Heart left ventricle (tissue), 16 donors: ENCODE data around the gene COL27A1. TPM values are rescaled to one million over a fixed set of nuclear protein-coding genes. Genes with fewer than 3 reads are reported as not detected.

Experiments used
- ATAC-seq, 4 donors: fragments of 200-7000 bp; cut with Tn5 transposase; one replicate each; pipeline ENCODE4 v1.9.1; 2020 to 2022; ENCODE audit warnings: moderate library complexity in 4 of 4, mild to moderate bottlenecking in 3 of 4, moderate number of reproducible peaks in 1 of 4
- DNase-seq, 5 donors: peaks; one replicate each; pipeline ENCODE4 v3.0.0-alpha.2; 2020
- H3K27ac ChIP-seq, 12 donors: fragments of 200-600 bp; sonication (generic) in 4 of 12; one replicate each; pipeline versions ENCODE4 v1.5.0 to v1.8.0; 2016 to 2022; ENCODE audit warnings: mild to moderate bottlenecking in 2 of 12
- H3K27me3 ChIP-seq, 9 donors: fragments of 200-600 bp; sonication (generic) in 2 of 9; one replicate each; pipeline versions ENCODE4 v1.5.1 to v1.8.0; 2016 to 2022; ENCODE audit warnings: mild to moderate bottlenecking in 3 of 9
- H3K36me3 ChIP-seq, 9 donors: fragments of 200-600 bp; sonication (generic) in 2 of 9; one replicate each; pipeline versions ENCODE4 v1.5.0 to v1.8.0; 2018 to 2022; ENCODE audit warnings: mild to moderate bottlenecking in 2 of 9
- H3K4me1 ChIP-seq, 12 donors: fragments of 200-600 bp; sonication (generic) in 4 of 12; one replicate each; pipeline versions ENCODE4 v1.5.0 to v1.8.0; 2016 to 2022; ENCODE audit warnings: mild to moderate bottlenecking in 3 of 12
- H3K4me3 ChIP-seq, 12 donors: fragments of 200-600 bp; sonication (generic) in 4 of 12; one replicate each; pipeline versions ENCODE4 v1.5.0 to v1.8.0; 2017 to 2022; ENCODE audit warnings: mild to moderate bottlenecking in 9 of 12, moderate library complexity in 4 of 12
- H3K9me3 ChIP-seq, 12 donors: fragments of 200-600 bp; sonication (generic) in 4 of 12; one replicate each; pipeline versions ENCODE4 v1.5.0 to v1.8.0; 2016 to 2022; ENCODE audit warnings: mild to moderate bottlenecking in 1 of 12
- POLR2A ChIP-seq, 2 donors: fragments of 450-650 bp; IDR thresholded peaks; one replicate each; pipeline ENCODE4 v1.6.1; 2017; ENCODE audit warnings: antibody characterized with exemption in 2 of 2, mild to moderate bottlenecking in 2 of 2, moderate library complexity in 2 of 2
- WGBS, 4 donors: extraction: QIAGEN DNeasy Blood & Tissue Kit in 2 of 4; methylation state at CpG; one replicate each; pipeline versions ENCODE4 v1.1.5 to v1.1.7; 2013 to 2018; 5-methylcytosine and 5-hydroxymethylcytosine counted together
- intact Hi-C, 10 donors: fragments of 100-400 bp; cut with DNase I; formaldehyde crosslinking; loops; one replicate each; pipeline versions ENCODE4 v1.11.1 to v1.14.2; 2022
- polyA plus RNA-seq, 2 donors: library from polyadenylated mRNA; stranded (reverse); fragments of 200-250 nt; gene quantifications; one replicate each; pipeline ENCODE4 v1.2.3, GENCODE V29; 2013
- total RNA-seq, 9 donors: library from RNA; depleted of rRNA in 2 of 9; stranded (reverse); fragments of >200 nt in 2 of 9; fragmentation: NEBNext Ultra II Directional in 3 of 9; extraction: Animal tissue kit (Norgen Biotek cat#: 25700) in 3 of 9; gene quantifications; one replicate each; pipeline versions ENCODE4 v1.1.0 to v1.2.4, GENCODE V29; 2016 to 2023
- TF ChIP-seq, protein P1 (sequence below), 12 donors: fragments of 200-600 bp; sonication (generic) in 4 of 12; IDR thresholded peaks; one replicate each; pipeline versions ENCODE4 v1.5.0 to v1.8.0; 2018 to 2022; ENCODE audit warnings: antibody characterized with exemption in 12 of 12, mild to moderate bottlenecking in 5 of 12
- donor health status: ischemic (EF 13 %, LVEDD 7.1; RV severe dilation, severe dysfunction).
- donor health status: healthy with polysubstance abuse.
- donor health status: DM: no; HTN: yes; CAD: no.
- donor health status: DM: no; HTN: no; CAD: no.
- donor health status: ischemic (EF 25% LVEDD 6.9; RV normal size, moderate dysfunction).
- donor health status: ischemic (EF 25% LVEDD 5.7; RV mildly dilated, moderate dysfunction).
- donor health status: healthy.
- donor health status: DM: yes; HTN: yes; CAD: no.
- donor health status: ischemic (EF 35%, LVEDD 5.7; RV mildly dilated, moderate dysfunction).
- donor health status: nonischemic (EF 11% LVEDD 7.7; RV severe dilation, severe dysfunction).
- donor health status: DM: yes; HTN: yes; CAD: no.
- donor health status: PGD.
- donor health status: ischemic (EF 29% LVEDD 5.4; RV normal size, mild dysfunction).
- donor health status: nonischemic (EF 23%, LVEDD 6.1; RV moderate dilation, normal function).

Gene COL27A1
- total and polyA plus RNA-seq, 11 donors, result 2.3 to 14.2 (median 5.2) TPM

DNA sequence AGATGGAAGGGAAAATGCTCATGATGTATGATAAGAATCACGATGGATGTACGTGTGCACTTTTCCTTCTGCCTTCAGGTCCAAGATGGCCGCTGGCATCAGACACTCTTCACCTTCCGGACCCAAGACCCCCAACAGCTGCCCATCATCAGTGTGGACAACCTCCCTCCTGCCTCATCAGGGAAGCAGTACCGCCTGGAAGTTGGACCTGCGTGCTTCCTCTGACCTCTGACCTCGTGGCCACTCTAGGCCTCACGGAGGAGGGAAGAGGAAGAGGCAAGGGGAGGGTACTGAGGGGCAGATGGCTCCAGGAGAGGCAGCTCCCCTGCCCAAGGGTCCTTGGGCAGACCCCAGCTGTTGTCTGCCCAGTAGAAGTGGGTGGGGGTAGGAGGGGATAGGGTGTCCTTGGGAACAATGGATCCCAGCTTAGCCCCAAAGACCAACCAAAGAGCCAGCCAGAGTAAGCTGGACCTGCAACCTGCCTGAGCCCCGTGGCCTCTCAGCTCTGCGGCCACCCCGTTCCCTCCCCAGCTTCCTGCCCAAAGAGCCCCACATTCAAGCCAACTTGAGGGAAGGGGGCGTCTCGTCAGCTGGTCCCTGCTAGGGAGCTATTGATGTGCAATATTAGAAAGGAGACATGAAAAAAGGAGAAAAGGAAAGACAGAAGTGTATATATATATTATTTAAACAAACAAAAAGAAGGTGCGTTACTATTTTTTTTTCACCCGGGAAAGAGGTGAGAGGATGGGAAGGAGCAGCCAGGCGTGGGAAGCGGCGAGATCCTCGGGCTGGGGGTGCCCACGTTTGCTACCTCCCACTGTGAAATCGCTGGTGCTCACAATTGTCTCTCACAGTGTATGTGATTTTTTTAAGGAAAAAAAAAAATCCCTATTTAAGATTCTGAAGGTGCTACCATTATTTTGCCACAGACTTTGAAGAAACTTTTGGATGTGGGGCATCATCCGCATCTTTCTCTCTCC is 155.4 kb downstream of the COL27A1 start:
- H3K9me3 ChIP-seq, result peaks cover 0 to 5% (median 0%) of the 10 kb centered on the region in 12 donors
- no peak overlapping the region for H3K4me3 ChIP-seq
- WGBS, 4 donors, result 87% methylated on average over 22 of the region's 22 CpGs
- H3K27ac ChIP-seq, result no peak overlapping the region
- no peaks in the 10 kb centered on the region for H3K27me3 ChIP-seq
- H3K4me1 ChIP-seq, result peaks cover 0 to under 1% (median 0%) of the 10 kb centered on the region in 12 donors
- peaks cover 0 to 12% (median 4%) of the 10 kb centered on the region in 9 donors for H3K36me3 ChIP-seq
- DNase-seq (peak in 1 of 5 donors; percentile 10), ATAC-seq (no peak)
- TF ChIP-seq, protein P1, sequence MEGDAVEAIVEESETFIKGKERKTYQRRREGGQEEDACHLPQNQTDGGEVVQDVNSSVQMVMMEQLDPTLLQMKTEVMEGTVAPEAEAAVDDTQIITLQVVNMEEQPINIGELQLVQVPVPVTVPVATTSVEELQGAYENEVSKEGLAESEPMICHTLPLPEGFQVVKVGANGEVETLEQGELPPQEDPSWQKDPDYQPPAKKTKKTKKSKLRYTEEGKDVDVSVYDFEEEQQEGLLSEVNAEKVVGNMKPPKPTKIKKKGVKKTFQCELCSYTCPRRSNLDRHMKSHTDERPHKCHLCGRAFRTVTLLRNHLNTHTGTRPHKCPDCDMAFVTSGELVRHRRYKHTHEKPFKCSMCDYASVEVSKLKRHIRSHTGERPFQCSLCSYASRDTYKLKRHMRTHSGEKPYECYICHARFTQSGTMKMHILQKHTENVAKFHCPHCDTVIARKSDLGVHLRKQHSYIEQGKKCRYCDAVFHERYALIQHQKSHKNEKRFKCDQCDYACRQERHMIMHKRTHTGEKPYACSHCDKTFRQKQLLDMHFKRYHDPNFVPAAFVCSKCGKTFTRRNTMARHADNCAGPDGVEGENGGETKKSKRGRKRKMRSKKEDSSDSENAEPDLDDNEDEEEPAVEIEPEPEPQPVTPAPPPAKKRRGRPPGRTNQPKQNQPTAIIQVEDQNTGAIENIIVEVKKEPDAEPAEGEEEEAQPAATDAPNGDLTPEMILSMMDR (IDR thresholded peaks at IDR 0.05), result no peak
- no peak for TF ChIP-seq POLR2A (IDR thresholded peaks at IDR 0.05)
- intact Hi-C loops, result no loop called here

- 94% methylated on average over 28 of the region's 28 CpGs for WGBS, 4 donors
- ATAC-seq, result no peak
- TF ChIP-seq, protein P1 (IDR thresholded peaks at IDR 0.05), result no peak
- no peak for TF ChIP-seq POLR2A (IDR thresholded peaks at IDR 0.05)
- Histone ChIP-seq H3K9me3 (peaks cover 0 to 5% (median 0%) of the 10 kb centered on the region in 12 donors), H3K27me3 (no peaks in the 10 kb centered on the region), H3K27ac (no peak overlapping the region), H3K4me3 (no peak overlapping the region), H3K36me3 (peaks cover 0 to 12% (median 4%) of the 10 kb centered on the region in 9 donors), H3K4me1 (no peaks in the 10 kb centered on the region)
- DNase-seq, result peak in 1 of 5 donors; percentile 9
- intact Hi-C loops, result no loop called here
Observed at GRCh38 chr9:114311571-114312512, 156.5 kb downstream of the COL27A1 start.

- Histone ChIP-seq H3K27ac (no peak overlapping the region), H3K36me3 (peaks cover 0 to 12% (median 4%) of the 10 kb centered on the region in 9 donors), H3K4me1 (no peaks in the 10 kb centered on the region), H3K9me3 (peaks cover 0 to 5% (median 0%) of the 10 kb centered on the region in 12 donors), H3K4me3 (no peak overlapping the region), H3K27me3 (no peaks in the 10 kb centered on the region)
- intact Hi-C loops, result no loop called here
- DNase-seq, result no peak
- ATAC-seq, result no peak
- TF ChIP-seq, protein P1 (IDR thresholded peaks at IDR 0.05), result no peak
- TF ChIP-seq POLR2A (IDR thresholded peaks at IDR 0.05), result no peak
- WGBS, 4 donors, result 71 to 82% (median 79%) methylated on average over 8 of the region's 8 CpGs
Observed at GRCh38 chr9:114312513-114312875, 157.2 kb downstream of the COL27A1 start.
